ENCODE measurements around the gene HM13.
"Not testable (repeated sequence)": the region's sequence is repeated elsewhere in the genome, so short reads cannot be mapped to it uniquely, and the experiment has no call there.

HM13 gene, protein sequence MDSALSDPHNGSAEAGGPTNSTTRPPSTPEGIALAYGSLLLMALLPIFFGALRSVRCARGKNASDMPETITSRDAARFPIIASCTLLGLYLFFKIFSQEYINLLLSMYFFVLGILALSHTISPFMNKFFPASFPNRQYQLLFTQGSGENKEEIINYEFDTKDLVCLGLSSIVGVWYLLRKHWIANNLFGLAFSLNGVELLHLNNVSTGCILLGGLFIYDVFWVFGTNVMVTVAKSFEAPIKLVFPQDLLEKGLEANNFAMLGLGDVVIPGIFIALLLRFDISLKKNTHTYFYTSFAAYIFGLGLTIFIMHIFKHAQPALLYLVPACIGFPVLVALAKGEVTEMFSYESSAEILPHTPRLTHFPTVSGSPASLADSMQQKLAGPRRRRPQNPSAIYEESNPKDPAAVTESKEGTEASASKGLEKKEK

DNA sequence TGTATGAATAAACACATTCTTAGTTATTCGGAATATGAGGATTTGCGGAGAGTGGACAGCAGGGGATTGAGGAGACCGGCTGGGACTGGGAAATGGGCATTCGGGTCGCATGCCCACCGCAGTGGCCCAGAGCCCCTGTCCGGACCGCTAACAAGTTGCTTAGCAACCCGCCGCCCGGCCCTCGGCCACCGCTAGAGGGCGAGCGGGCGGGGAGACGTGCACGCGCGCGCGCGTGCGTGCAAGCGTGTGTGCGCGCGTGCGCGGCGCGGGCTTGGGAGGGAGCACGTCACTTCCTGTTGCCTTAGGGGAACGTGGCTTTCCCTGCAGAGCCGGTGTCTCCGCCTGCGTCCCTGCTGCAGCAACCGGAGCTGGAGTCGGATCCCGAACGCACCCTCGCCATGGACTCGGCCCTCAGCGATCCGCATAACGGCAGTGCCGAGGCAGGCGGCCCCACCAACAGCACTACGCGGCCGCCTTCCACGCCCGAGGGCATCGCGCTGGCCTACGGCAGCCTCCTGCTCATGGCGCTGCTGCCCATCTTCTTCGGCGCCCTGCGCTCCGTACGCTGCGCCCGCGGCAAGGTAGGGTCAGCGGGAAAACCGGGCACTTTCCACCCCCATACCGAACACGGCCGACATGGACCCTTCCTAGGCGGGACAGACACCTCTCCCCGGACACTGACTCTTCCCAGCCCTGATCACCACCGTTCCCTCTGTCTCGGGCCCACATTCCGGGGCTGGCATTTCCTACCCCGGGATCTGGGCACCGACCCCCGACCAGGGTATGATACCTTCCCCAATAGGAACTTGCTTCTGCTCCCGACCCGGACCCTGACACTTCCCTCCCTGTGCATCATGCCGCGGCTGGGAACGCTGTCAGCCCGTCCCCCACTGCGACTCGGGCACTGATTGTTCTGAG, at the start of gene HM13:
HM13 (plus strand) TSS at position 289 of the 918 bp plus-strand sequence; CDS start at position 399, 110 bp downstream.
- TF ChIP-seq, protein P1, sequence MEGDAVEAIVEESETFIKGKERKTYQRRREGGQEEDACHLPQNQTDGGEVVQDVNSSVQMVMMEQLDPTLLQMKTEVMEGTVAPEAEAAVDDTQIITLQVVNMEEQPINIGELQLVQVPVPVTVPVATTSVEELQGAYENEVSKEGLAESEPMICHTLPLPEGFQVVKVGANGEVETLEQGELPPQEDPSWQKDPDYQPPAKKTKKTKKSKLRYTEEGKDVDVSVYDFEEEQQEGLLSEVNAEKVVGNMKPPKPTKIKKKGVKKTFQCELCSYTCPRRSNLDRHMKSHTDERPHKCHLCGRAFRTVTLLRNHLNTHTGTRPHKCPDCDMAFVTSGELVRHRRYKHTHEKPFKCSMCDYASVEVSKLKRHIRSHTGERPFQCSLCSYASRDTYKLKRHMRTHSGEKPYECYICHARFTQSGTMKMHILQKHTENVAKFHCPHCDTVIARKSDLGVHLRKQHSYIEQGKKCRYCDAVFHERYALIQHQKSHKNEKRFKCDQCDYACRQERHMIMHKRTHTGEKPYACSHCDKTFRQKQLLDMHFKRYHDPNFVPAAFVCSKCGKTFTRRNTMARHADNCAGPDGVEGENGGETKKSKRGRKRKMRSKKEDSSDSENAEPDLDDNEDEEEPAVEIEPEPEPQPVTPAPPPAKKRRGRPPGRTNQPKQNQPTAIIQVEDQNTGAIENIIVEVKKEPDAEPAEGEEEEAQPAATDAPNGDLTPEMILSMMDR (IDR thresholded peaks at IDR 0.05; ENCODE audit: low read depth, low read length): peak; percentile 54
- peak; percentile 87 for DNase-seq (ENCODE audit: extremely low read depth, low read depth)

DNA sequence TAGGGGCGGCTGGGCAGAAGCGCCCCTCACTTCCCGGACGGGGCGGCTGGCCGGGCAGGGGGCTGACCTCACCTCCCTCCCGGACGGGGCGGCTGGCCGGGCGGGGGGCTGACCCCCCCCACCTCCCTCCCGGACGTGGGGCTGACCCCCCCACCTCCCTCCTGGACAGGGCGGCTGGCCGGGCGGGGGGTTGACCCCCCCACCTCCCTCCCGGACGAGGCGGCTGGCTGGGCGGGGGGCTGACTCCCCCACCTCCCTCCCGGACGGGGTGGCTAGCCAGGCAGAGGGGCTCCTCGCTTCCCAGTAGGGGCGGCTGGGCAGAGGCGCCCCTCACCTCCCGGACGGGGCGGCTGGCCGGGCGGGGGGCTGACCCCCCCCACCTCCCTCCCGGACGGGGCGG, 43.3 kb upstream of the HM13 start:
- DNase-seq (ENCODE audit: extremely low read depth, low read depth): not testable (repeated sequence)

DNA sequence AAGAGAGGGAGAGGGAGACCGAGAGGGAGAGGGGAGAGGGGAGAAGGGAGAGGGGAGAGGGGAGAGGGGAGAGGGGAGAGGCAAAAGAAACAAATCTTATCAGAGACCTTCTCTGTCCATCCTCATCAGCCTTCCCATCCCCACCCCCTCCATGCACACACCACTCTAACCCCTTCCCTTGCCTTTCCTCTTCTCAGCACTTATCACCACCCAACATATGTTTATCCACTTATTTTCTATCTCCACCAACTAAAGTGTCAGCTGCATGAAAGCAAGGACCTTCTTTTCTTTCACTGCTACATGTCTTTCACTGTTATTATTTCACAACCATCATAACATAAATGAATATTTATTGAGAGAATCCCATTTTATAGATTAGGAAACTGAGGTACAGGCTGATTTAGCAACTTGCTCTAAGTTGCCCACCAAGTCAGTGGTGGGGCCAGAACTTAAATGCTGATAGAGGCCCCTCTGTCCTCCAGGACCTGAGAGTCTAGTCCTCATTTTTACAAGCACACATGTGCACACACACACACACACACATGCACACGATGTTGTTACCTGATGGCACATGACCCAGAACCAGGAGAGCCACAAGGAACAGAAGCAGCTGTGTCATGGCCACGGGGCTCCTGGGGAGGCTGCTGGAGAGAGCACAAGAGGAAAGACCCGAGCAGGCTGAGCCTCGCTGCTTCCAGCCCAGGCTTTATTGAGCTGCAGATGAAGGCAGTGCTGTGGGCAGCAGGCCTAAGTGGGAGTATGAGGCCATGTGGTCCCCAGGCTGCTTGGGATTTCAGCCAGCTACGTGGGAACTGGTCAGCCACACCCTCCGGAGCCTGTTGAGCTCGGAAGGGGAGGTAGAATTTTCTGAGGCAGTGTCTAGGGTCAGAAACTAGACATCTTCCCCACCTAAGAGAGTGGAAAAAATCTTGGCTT, 41.6 kb upstream of the HM13 start:
- TF ChIP-seq, protein P1 (IDR thresholded peaks at IDR 0.05; ENCODE audit: low read depth, low read length): no peak
- DNase-seq (ENCODE audit: extremely low read depth, low read depth): no peak

DNA sequence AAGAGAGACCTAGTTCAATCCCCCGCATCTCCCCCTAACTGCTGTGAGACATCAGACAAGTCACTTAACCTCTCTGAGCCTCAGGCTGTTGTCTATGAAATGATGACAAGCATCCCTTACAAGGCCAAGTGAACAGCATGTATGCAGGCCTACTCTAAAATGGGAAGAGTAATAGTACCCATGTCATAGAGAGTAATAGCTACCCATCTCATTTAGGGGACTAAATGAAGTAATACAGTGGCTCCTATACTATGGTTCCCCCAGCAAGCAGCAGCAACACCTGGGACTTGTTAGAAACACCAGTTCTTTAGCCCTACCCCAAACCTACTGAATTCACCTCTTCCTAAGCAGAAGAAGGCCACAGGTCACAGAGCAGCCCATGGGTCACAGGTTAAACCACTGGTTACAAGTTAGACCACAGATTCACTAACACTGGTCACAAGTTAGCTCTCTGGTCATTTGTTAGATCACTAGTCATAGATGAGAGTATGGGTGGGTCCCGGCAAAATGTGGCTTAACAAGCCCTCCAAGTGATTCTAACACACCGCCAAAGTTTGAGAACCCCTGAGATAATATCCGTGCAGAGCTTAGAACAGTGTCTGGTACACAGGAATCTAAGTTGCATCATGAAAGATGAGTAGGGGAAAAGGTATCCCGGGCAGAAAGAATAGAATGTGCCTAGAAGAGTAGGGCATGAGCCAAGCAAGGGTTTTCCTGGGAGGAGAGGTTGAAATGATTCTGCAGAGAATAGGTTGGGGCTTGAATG, 40.7 kb upstream of the HM13 start:
- TF ChIP-seq, protein P1 (IDR thresholded peaks at IDR 0.05; ENCODE audit: low read depth, low read length): no peak
- DNase-seq (ENCODE audit: extremely low read depth, low read depth): no peak

DNA sequence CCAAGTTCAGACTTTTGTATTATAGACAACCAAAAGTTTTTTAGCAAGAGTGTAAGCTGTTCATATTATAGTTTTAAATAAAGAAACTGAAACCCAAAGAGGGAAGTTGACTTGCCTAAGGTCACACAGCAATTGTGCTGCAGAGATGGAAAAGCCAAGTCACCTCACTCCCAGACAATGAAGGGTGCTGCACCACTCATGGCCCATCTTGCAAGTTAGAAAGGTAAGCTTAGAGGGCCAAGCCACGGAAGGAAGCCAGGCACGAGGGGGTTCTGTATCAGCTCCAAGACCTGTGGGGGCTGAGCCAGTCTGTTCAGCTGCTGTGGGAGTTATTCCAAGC, 40.2 kb upstream of the HM13 start:
- no peak for DNase-seq (ENCODE audit: extremely low read depth, low read depth)
- TF ChIP-seq, protein P1 (IDR thresholded peaks at IDR 0.05; ENCODE audit: low read depth, low read length): no peak

DNA sequence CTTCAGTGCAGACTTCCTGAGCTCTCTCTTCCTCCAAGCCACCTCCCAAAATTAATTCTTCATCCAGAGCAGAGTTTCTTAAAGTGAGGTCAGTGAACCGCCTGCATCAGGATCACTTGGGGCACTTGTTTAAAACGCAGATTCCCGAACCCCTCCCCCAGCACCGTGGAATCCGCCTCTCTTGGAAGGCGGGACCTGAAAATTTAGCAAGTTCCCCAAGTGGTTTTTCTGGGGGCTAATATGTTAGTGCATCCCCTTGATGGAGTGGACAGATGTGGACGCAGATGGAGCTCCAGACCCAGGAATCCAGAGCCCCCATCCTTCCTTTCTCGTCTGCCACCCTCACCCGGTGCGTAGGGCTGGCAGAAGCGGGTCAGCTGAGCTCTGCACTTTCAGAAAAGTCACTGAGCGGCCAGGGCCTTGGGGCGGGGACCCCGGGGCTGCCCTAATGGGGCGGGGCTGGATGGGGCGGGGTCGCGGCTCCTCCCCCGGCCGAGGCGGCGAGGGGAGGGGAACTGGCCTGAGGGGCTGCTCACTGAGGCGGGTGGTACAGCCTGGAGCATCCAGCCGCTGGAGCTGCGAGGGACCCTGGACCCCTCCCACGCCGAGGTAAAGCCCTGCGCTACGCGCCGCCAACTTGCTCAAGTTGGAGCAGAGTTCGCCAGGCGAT, 39.3 kb upstream of the HM13 start, which contains the start of the genes DEFB124 and REM1:
DEFB124 (minus strand) TSS at position 370 of the 670 bp plus-strand sequence. CDS start 2,114 bp downstream, outside the sequence.
REM1 (plus strand) TSS at position 531 of the 670 bp plus-strand sequence. CDS start 1,158 bp downstream, outside the sequence.
- DNase-seq (ENCODE audit: extremely low read depth, low read depth): no peak
- TF ChIP-seq, protein P1 (IDR thresholded peaks at IDR 0.05; ENCODE audit: low read depth, low read length): no peak
